GM12878 (cell line): ENCODE results near the gene RAB33A. TPM values are rescaled to one million over a fixed set of nuclear protein-coding genes. Genes with fewer than 3 reads are reported as not detected.

Experiments used
- CHD2 ChIP-seq: IDR thresholded peaks from 2 replicates; pipeline ENCODE4 v1.6.1; 2011; ENCODE audit warnings: low read depth, low read length, improper control_type of control experiment, borderline replicate concordance
- CREM ChIP-seq: IDR thresholded peaks from 2 replicates; pipeline ENCODE4 v1.6.1; 2014; ENCODE audit warnings: antibody characterized with exemption, low read depth
- CTCF ChIP-seq, 3 experiments: IDR thresholded peaks in 2 of 3; conservative IDR thresholded peaks in 1 of 3; 2 replicates each; pipeline ENCODE4 v1.5.1; 2011; ENCODE audit warnings: low read depth in 3 of 3, low read length in 3 of 3, mild to moderate bottlenecking in 3 of 3, control low read depth in 2 of 3, moderate library complexity in 2 of 3, inconsistent platforms in 1 of 3, mixed read lengths in 1 of 3; ENCODE audit not compliant: control insufficient read depth in 2 of 3, insufficient read depth in 1 of 3; ENCODE audit errors: extremely low read depth in 1 of 3
- EED ChIP-seq: sonication (generic); IDR thresholded peaks from 2 replicates; pipeline ENCODE4 v1.6.1; 2016; ENCODE audit warnings: antibody characterized with exemption, low read depth
- HSF1 ChIP-seq: fragments of 150-350 bp; IDR thresholded peaks from 2 replicates; pipeline ENCODE4 v1.6.1; 2014; ENCODE audit warnings: mild to moderate bottlenecking, low read depth, low read length
- IKZF1 ChIP-seq: fragments of 450-650 bp; conservative IDR thresholded peaks from 2 replicates; pipeline ENCODE4 v1.6.1; 2017; ENCODE audit warnings: antibody characterized with exemption, mild to moderate bottlenecking
- IRF3 ChIP-seq: fragments of 450-650 bp; IDR thresholded peaks from 2 replicates; pipeline ENCODE4 v1.6.1; 2014; ENCODE audit warnings: mild to moderate bottlenecking
- MAX ChIP-seq: IDR thresholded peaks from 2 replicates; pipeline ENCODE4 v1.6.1; 2012; ENCODE audit warnings: low read depth, low read length, improper control_type of control experiment
- MEF2A ChIP-seq: IDR thresholded peaks from 2 replicates; pipeline ENCODE4 v1.6.1; 2011; ENCODE audit warnings: low read depth, mild to moderate bottlenecking, low read length, moderate library complexity; ENCODE audit not compliant: insufficient read depth
- MEF2B ChIP-seq: fragments of 450-650 bp; IDR thresholded peaks from 2 replicates; pipeline ENCODE4 v1.6.1; 2018; ENCODE audit warnings: mild to moderate bottlenecking, moderate library complexity; ENCODE audit not compliant: partially characterized antibody, poor library complexity, severe bottlenecking
- MTA2 ChIP-seq: fragments of 450-650 bp; IDR thresholded peaks from 2 replicates; pipeline ENCODE4 v1.6.1; 2016; ENCODE audit warnings: low read depth, mild to moderate bottlenecking, moderate library complexity
- PKNOX1 ChIP-seq: fragments of 450-650 bp; IDR thresholded peaks from 2 replicates; pipeline ENCODE4 v1.6.1; 2016; ENCODE audit warnings: mild to moderate bottlenecking
- PML ChIP-seq: IDR thresholded peaks from 2 replicates; pipeline ENCODE4 v1.6.1; 2012; ENCODE audit warnings: low read length, inconsistent platforms
- POLR2A ChIP-seq: IDR thresholded peaks from 2 replicates; pipeline ENCODE4 v1.6.1; 2011; ENCODE audit warnings: low read depth, mild to moderate bottlenecking, low read length
- POLR2AphosphoS5 ChIP-seq: IDR thresholded peaks from 2 replicates; pipeline ENCODE4 v1.6.1; 2011; ENCODE audit warnings: mild to moderate bottlenecking, low read length, inconsistent platforms
- POU2F2 ChIP-seq: IDR thresholded peaks from 3 replicates; pipeline ENCODE4 v1.6.1; 2011; ENCODE audit warnings: low read depth, mild to moderate bottlenecking, low read length, borderline replicate concordance
- SMC3 ChIP-seq: IDR thresholded peaks from 2 replicates; pipeline ENCODE4 v1.6.1; 2011; ENCODE audit warnings: low read length, improper control_type of control experiment, borderline replicate concordance
- SRF ChIP-seq, 2 experiments: IDR thresholded peaks; 2 replicates each; pipeline ENCODE4 v1.6.1; 2011; ENCODE audit warnings: low read depth in 2 of 2, low read length in 2 of 2, mild to moderate bottlenecking in 1 of 2, moderate library complexity in 1 of 2
- STAT1 ChIP-seq: fragments of 450-650 bp; conservative IDR thresholded peaks from 2 replicates; pipeline ENCODE4 v1.6.1; 2014; ENCODE audit warnings: antibody characterized with exemption, mild to moderate bottlenecking
- TCF3 ChIP-seq: IDR thresholded peaks from 2 replicates; pipeline ENCODE4 v1.6.1; 2012; ENCODE audit warnings: low read depth, mild to moderate bottlenecking, low read length, borderline replicate concordance; ENCODE audit not compliant: insufficient read depth
- ZNF207 ChIP-seq: fragments of 450-650 bp; IDR thresholded peaks from 2 replicates; pipeline ENCODE4 v1.6.1; 2014; ENCODE audit warnings: antibody characterized with exemption, mild to moderate bottlenecking, borderline replicate concordance
- ZNF24 ChIP-seq: fragments of 450-650 bp; IDR thresholded peaks from 2 replicates; pipeline ENCODE4 v1.6.1; 2017; ENCODE audit warnings: antibody characterized with exemption, mild to moderate bottlenecking
- ZNF384 ChIP-seq: IDR thresholded peaks from 2 replicates; pipeline ENCODE4 v1.6.1; 2012; ENCODE audit warnings: low read depth, mild to moderate bottlenecking, low read length, improper control_type of control experiment, borderline replicate concordance
- polyA plus RNA-seq, 11 experiments: library from polyadenylated mRNA; depleted of rRNA in 4 of 11; unstranded in 6 of 11; stranded (reverse) in 5 of 11; fragments of >200 nt; fragmentation: Nextera tagmentation in 4 of 11; fragmentation: Illumina TruSeq in 1 of 11; extraction: Ambion mirVana in 4 of 11; extraction: Trizol in 1 of 11; gene quantifications; 1 replicate in 1 of 11; 2 replicates in 10 of 11; pipeline versions ENCODE4 v1.2.1 to v1.2.3, GENCODE V29; 2011 to 2016; ENCODE audit warnings: inconsistent platforms in 2 of 11, missing spikeins in 2 of 11, low read depth in 1 of 11
- total RNA-seq, 4 experiments: library from RNA; depleted of rRNA in 3 of 4; stranded (reverse); fragments of >200 nt in 3 of 4; fragmentation: Illumina TruSeq in 1 of 4; extraction: Trizol in 1 of 4; gene quantifications; 2 replicates each; pipeline versions ENCODE4 v1.2.1 to v1.2.3, GENCODE V29; 2013 to 2021

Gene RAB33A
- total and polyA plus RNA-seq, 10 of the 15 experiments (the other 5 are each of a cell fraction or from before 2014, with no cell fraction given), result 6.3 to 67.3 (median 33.4) TPM

GRCh38 chrX:130173190-130173895 is 1.6 kb downstream of the RAB33A start (continued):
- no peak for TF ChIP-seq EED
- no peak for TF ChIP-seq POLR2AphosphoS5
- TF ChIP-seq CTCF (IDR thresholded peaks at IDR 0.05 in 2 of 3, conservative IDR thresholded peaks at IDR 0.05 in 1 of 3; ENCODE audit: control insufficient read depth in 2 of 3, extremely low read depth in 1 of 3, insufficient read depth in 1 of 3, low read depth in 3 of 3, low read length in 3 of 3), result no peak
- no peak for TF ChIP-seq ZNF384
- no peak for TF ChIP-seq TCF3
- 0 out of 2 replicates have a peak, but pooled peaks have one; percentile 5 for TF ChIP-seq CHD2
- no peak for TF ChIP-seq HSF1
- no peak for TF ChIP-seq ZNF24
- peak; percentile 71 for TF ChIP-seq POLR2A
- 0 out of 2 replicates have a peak, but pooled peaks have one; percentile 10 for TF ChIP-seq MTA2
- no peak for TF ChIP-seq ZNF207
- TF ChIP-seq IKZF1, result peak; percentile 23; the same call in 1 of the 2 replicates
- peak; percentile 48 for TF ChIP-seq MEF2B
- TF ChIP-seq POU2F2, result 0 out of 3 replicates have a peak, but pooled peaks have one; percentile 13
- no peak for TF ChIP-seq SMC3
- 0 out of 2 replicates have a peak, but pooled peaks have one; percentile 32 for TF ChIP-seq CREM
- peak; percentile 62; the same call in 1 of the 2 replicates for TF ChIP-seq MEF2A
- no peak for TF ChIP-seq PML
- TF ChIP-seq PKNOX1, result peak; percentile 92
- no peak for TF ChIP-seq STAT1
- no peak for TF ChIP-seq MAX
- no peak for TF ChIP-seq IRF3
- TF ChIP-seq SRF (IDR thresholded peaks at IDR 0.05; ENCODE audit: low read depth in 2 of 2, low read length in 2 of 2), result 0 out of 4 replicates have a peak, but pooled peaks of 1 of the 2 experiments have one; percentile 76
